ENCODE data around the gene ERV3-1.

GRCh38 chr7:65006094-65006992, at the start of gene ERV3-1:
- TF ChIP-seq CTCF (IDR thresholded peaks at IDR 0.05) (peak in 1 of 4 experiments; percentile 9), POLR2A (IDR thresholded peaks at IDR 0.05) (peak; percentile 95), POLR2AphosphoS5 (IDR thresholded peaks at IDR 0.05) (peak; percentile 96)

Measured in prostate gland (tissue), 2 donors.